22Rv1 (cell line): ENCODE results near the gene TBC1D1.

Experiments used
- CTCF ChIP-seq: fragments of 450-650 bp; IDR thresholded peaks from 2 replicates; pipeline ENCODE4 v1.5.1; 2017; ENCODE audit warnings: mild to moderate bottlenecking
- ZFX ChIP-seq: fragments of 450-650 bp; IDR thresholded peaks from 2 replicates; pipeline ENCODE4 v1.6.1; 2017; ENCODE audit warnings: antibody characterized with exemption, borderline replicate concordance

DNA sequence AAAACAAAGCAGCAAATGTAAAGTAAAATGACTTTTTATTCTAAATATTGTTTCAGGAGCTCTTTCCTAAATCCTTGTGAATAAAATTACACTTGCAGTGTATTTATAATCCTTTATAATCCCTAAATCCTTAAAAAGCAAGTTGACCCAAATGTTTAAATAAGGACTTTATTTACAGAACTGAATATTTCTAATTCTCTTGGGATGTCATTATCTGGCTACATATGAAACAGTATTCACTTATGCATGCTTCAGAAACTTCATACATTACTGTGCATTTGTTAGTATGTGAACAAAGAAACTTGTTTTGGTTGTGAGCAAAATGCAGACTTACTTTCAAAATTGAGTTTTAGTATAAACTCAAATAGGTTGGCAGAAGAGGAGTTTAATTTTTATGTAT lies 118.5 kb downstream of the TBC1D1 start:
- no peak for TF ChIP-seq CTCF
- TF ChIP-seq ZFX, result no peak
